ENCODE measurements around the gene KRTAP5-1. TPM values are rescaled to one million over a fixed set of nuclear protein-coding genes. Genes with fewer than 3 reads are reported as not detected.

The KRTAP5-1 gene
- total RNA-seq, 1 donor from 2014 or later: not detected

- Mint-ChIP-seq H3K36me3 (ENCODE audit: insufficient read depth) (no peaks in the 10 kb centered on the region), H3K27ac (no peak overlapping the region), H3K27me3 (peaks cover 52% of the 10 kb centered on the region), H3K4me1 (ENCODE audit: low read depth) (peaks cover 2% of the 10 kb centered on the region), H3K4me3 (ENCODE audit: low read depth) (no peak overlapping the region), H3K9me3 (ENCODE audit: low read depth) (no peaks in the 10 kb centered on the region)
- no peak for TF ChIP-seq CTCF (IDR thresholded peaks at IDR 0.05; ENCODE audit: unreplicated experiment)
- DNase-seq (ENCODE audit: low spot score, unreplicated experiment): no peak
Measured at GRCh38 chr11:1549338-1550330, 35.4 kb downstream of the KRTAP5-1 start.

- no peaks in the 10 kb centered on the region for H3K36me3 Mint-ChIP-seq (ENCODE audit: insufficient read depth)
- TF ChIP-seq CTCF (IDR thresholded peaks at IDR 0.05; ENCODE audit: unreplicated experiment): no peak
- no peaks in the 10 kb centered on the region for H3K4me1 Mint-ChIP-seq (ENCODE audit: low read depth)
- peak overlapping the region; percentile 50 for H3K4me3 Mint-ChIP-seq (ENCODE audit: low read depth)
- no peak overlapping the region for H3K27ac Mint-ChIP-seq
- peaks cover 52% of the 10 kb centered on the region for H3K27me3 Mint-ChIP-seq
- no peaks in the 10 kb centered on the region for H3K9me3 Mint-ChIP-seq (ENCODE audit: low read depth)
- DNase-seq (ENCODE audit: low spot score, unreplicated experiment): no peak
Measured at GRCh38 chr11:1548221-1549070, 36.6 kb downstream of the KRTAP5-1 start.

- DNase-seq (ENCODE audit: low spot score, unreplicated experiment): no peak
- Mint-ChIP-seq H3K27me3 (peaks cover 45% of the 10 kb centered on the region), H3K27ac (no peak overlapping the region), H3K4me3 (ENCODE audit: low read depth) (peak overlapping the region; percentile 54), H3K9me3 (ENCODE audit: low read depth) (no peaks in the 10 kb centered on the region), H3K4me1 (ENCODE audit: low read depth) (no peaks in the 10 kb centered on the region), H3K36me3 (ENCODE audit: insufficient read depth) (no peaks in the 10 kb centered on the region)
- TF ChIP-seq CTCF (IDR thresholded peaks at IDR 0.05; ENCODE audit: unreplicated experiment): no peak
Measured at GRCh38 chr11:1547467-1548098, 37.5 kb downstream of the KRTAP5-1 start.

GRCh38 chr11:1546536-1547466 lies 38.3 kb downstream of the KRTAP5-1 start:
- Mint-ChIP-seq H3K4me1 (ENCODE audit: low read depth) (no peaks in the 10 kb centered on the region), H3K4me3 (ENCODE audit: low read depth) (peak overlapping the region; percentile 45), H3K27me3 (peaks cover 46% of the 10 kb centered on the region), H3K9me3 (ENCODE audit: low read depth) (no peaks in the 10 kb centered on the region), H3K36me3 (ENCODE audit: insufficient read depth) (no peaks in the 10 kb centered on the region), H3K27ac (no peak overlapping the region)
- peak; percentile 83 for TF ChIP-seq CTCF (IDR thresholded peaks at IDR 0.05; ENCODE audit: unreplicated experiment)
- peak; percentile 41 for DNase-seq (ENCODE audit: low spot score, unreplicated experiment)

Measured in progenitor cell of endocrine pancreas (in vitro differentiated cells).